Spleen (tissue), 11 donors: Measurements from ENCODE around the gene LTBR. TPM values are rescaled to one million over a fixed set of nuclear protein-coding genes. Genes with fewer than 3 reads are reported as not detected.

Experiments used
- DNase-seq: peaks from one replicate; pipeline ENCODE4 v3.0.0-alpha.2; 2020
- H3K27ac ChIP-seq, 8 donors: fragments of 200-600 bp; sonication (generic) in 7 of 8; 1 replicate in 4 of 8; 2 replicates in 4 of 8; pipeline versions ENCODE4 v1.5.0 to v1.8.0; 2016 to 2021; ENCODE audit warnings: inconsistent platforms in 4 of 8, mild to moderate bottlenecking in 4 of 8, moderate library complexity in 1 of 8
- H3K27me3 ChIP-seq, 7 donors: fragments of 200-600 bp; sonication (generic) in 6 of 7; replicated peaks in 1 of 7; 1 replicate in 4 of 7; 2 replicates in 3 of 7; pipeline versions ENCODE4 v1.5.0 to v1.8.0; 2016 to 2021; ENCODE audit warnings: inconsistent platforms in 3 of 7, mild to moderate bottlenecking in 1 of 7
- H3K36me3 ChIP-seq, 6 donors: fragments of 200-600 bp; sonication (generic) in 5 of 6; 1 replicate in 4 of 6; 2 replicates in 2 of 6; pipeline versions ENCODE4 v1.5.0 to v1.8.0; 2016 to 2021; ENCODE audit warnings: inconsistent platforms in 2 of 6
- H3K4me1 ChIP-seq, 6 donors: fragments of 200-600 bp; sonication (generic) in 5 of 6; 1 replicate in 3 of 6; 2 replicates in 3 of 6; pipeline versions ENCODE4 v1.5.0 to v1.8.0; 2016 to 2021; ENCODE audit warnings: inconsistent platforms in 3 of 6
- H3K4me3 ChIP-seq, 8 donors: fragments of 200-600 bp; sonication (generic) in 7 of 8; 1 replicate in 4 of 8; 2 replicates in 4 of 8; pipeline versions ENCODE4 v1.5.0 to v1.8.0; 2016 to 2021; ENCODE audit warnings: inconsistent platforms in 4 of 8, mild to moderate bottlenecking in 4 of 8, moderate library complexity in 2 of 8
- H3K9me3 ChIP-seq, 8 donors: fragments of 200-600 bp; sonication (generic) in 7 of 8; 1 replicate in 4 of 8; 2 replicates in 4 of 8; pipeline versions ENCODE4 v1.5.0 to v1.8.0; 2016 to 2021; ENCODE audit warnings: inconsistent platforms in 4 of 8
- POLR2A ChIP-seq, 3 donors: fragments of 450-650 bp; IDR thresholded peaks; one replicate each; pipeline ENCODE4 v1.5.1; 2017; ENCODE audit warnings: antibody characterized with exemption in 3 of 3, mild to moderate bottlenecking in 1 of 3
- POLR2AphosphoS5 ChIP-seq, 3 donors: sonication (generic); formaldehyde crosslinking; IDR thresholded peaks; one replicate each; pipeline ENCODE4 v1.5.1; 2017; ENCODE audit warnings: antibody characterized with exemption in 3 of 3
- WGBS, 5 donors: extraction: QIAGEN DNeasy Blood & Tissue Kit in 3 of 5; methylation state at CpG; one replicate each; pipeline versions ENCODE4 v1.1.5 to v1.1.7; 2013 to 2018; 5-methylcytosine and 5-hydroxymethylcytosine counted together
- intact Hi-C: fragments of 100-400 bp; cut with DNase I; formaldehyde crosslinking; loops from one replicate; pipeline ENCODE4 v1.15.0; 2023; ENCODE audit warnings: low total_unique reads
- polyA plus RNA-seq, 3 donors: library from polyadenylated mRNA; stranded (reverse); fragments of 200-250 nt; gene quantifications; one replicate each; pipeline ENCODE4 v1.2.1, GENCODE V29; 2013
- total RNA-seq, 7 donors: library from RNA; depleted of rRNA in 3 of 7; stranded (reverse); fragments of >200 nt in 3 of 7; fragmentation: NEBNext Ultra II Directional in 4 of 7; extraction: Animal tissue kit (Norgen Biotek cat#: 25700) in 4 of 7; gene quantifications; one replicate each; pipeline versions ENCODE4 v1.1.0 to v1.2.1, GENCODE V29; 2016 to 2021
- TF ChIP-seq, protein P1 (sequence below), 11 experiments: fragments of 200-600 bp in 7 of 11; fragments of 450-650 bp in 4 of 11; sonication (generic) in 4 of 11; IDR thresholded peaks in 8 of 11; conservative IDR thresholded peaks in 3 of 11; 1 replicate in 7 of 11; 2 replicates in 4 of 11; pipeline versions ENCODE4 v1.4.0 to v1.8.0; 2016 to 2021; ENCODE audit warnings: antibody characterized with exemption in 11 of 11, inconsistent platforms in 4 of 11, mild to moderate bottlenecking in 1 of 11
- donor health status: healthy with polysubstance abuse.
- donor health status: DM: no; HTN: no; CAD: no; lungs with moderate emphysema.
- donor health status: DM: no; HTN: no; CAD: no.
- donor health status: Bipolar disorder and iron deficiency.
- donor health status: healthy.
- donor health status: DM: no; HTN: no; CAD: no.
- donor health status: DM: yes; HTN: yes; CAD: no.

The LTBR gene
- total and polyA plus RNA-seq, 10 donors, result 14.4 to 155 (median 85.5) TPM

DNA sequence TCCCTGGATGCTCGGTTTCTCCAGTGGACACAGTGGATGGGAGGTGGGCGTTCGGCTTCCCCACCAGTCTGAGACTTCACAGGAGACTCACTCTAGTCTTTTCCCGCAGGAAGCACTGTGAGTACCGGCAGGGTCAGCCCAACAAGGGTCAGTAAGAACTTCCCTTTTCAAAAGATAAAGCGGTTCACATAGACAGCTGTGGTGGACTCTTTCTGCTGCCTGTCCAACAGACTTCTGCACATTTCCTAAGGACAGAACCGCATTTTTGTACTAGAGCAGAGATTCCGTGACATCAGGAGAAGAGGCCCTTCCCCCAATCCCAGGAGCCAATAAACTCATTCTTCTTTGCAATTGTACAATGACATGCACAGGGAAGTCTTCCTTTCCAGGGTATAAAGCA lies 10.4 kb downstream of the LTBR start:
- Histone ChIP-seq H3K27me3 (no peaks in the 10 kb centered on the region), H3K4me1 (peaks cover 0 to 49% (median 13%) of the 10 kb centered on the region in 6 donors), H3K36me3 (peaks cover 0 to 33% (median 15%) of the 10 kb centered on the region in 6 donors), H3K4me3 (no peak overlapping the region), H3K27ac (peak overlapping the region in 4 of 8 donors; percentile 25 to 63 (median 42)), H3K9me3 (no peaks in the 10 kb centered on the region)
- 58 to 72% (median 61%) methylated on average over 6 to 8 of the region's 8 CpGs for WGBS, 5 donors
- intact Hi-C loops, result no loop called here
- peak in 2 of 3 donors; percentile 32 to 34 for TF ChIP-seq POLR2AphosphoS5 (IDR thresholded peaks at IDR 0.05)
- TF ChIP-seq, protein P1, sequence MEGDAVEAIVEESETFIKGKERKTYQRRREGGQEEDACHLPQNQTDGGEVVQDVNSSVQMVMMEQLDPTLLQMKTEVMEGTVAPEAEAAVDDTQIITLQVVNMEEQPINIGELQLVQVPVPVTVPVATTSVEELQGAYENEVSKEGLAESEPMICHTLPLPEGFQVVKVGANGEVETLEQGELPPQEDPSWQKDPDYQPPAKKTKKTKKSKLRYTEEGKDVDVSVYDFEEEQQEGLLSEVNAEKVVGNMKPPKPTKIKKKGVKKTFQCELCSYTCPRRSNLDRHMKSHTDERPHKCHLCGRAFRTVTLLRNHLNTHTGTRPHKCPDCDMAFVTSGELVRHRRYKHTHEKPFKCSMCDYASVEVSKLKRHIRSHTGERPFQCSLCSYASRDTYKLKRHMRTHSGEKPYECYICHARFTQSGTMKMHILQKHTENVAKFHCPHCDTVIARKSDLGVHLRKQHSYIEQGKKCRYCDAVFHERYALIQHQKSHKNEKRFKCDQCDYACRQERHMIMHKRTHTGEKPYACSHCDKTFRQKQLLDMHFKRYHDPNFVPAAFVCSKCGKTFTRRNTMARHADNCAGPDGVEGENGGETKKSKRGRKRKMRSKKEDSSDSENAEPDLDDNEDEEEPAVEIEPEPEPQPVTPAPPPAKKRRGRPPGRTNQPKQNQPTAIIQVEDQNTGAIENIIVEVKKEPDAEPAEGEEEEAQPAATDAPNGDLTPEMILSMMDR (IDR thresholded peaks at IDR 0.05 in 8 of 11, conservative IDR thresholded peaks at IDR 0.05 in 3 of 11), result no peak
- DNase-seq, result no peak

DNA sequence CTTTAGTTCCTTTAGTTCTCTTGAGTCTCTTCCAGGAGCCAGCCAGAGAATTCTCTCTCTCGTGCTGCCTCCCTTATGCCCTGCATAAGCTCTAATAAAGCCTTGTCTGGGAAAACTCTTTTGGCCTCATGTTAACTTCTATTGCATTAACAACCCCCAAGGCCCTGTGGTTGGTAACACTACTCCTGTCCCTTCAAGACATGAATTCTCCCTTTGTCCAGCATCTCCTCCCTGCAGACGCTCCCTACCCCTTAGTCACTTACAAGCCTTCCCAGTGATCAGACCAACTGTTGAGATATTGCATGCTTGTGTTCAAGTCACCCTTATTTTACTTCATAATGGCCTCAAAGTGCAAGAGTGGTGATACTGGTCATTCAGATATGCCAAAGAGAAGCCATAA lies 12.1 kb downstream of the LTBR start:
- 87 to 98% (median 94%) methylated on average over 2 of the region's 2 CpGs for whole genome bisulfite sequencing, 5 donors

DNA sequence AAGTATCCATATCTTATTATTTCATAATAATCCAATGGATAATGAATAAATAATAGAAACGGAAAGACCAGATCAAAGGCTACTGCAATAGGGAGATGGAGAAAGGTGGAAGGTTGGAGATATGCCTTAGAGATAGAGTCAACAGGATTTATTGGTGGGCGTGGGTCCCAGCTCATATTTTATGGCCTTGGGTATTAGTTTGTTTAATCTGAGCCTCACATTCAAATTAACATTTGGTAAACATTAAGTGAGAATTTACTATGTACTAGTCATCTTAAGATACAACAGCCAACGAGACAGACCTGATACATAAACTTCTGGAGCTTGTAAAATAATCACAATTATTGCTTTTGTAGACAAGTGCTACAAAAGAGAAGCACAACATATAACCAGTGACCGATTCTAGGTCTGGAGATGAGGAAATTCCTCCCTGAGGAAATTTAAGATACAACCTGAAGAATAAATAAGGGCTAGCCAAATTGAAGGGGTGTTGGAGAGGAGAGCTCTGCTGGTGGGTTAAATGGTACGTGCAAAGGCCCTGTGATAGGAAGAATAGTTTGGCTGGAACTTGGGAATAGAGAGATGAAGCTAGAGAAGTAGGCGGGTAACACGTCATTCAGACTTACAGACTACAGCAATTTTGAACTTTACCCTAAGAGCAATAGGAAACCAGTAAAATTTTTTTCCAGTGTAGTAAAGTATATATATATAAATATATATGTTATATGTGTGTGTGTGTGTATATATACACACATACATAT lies 16.1 kb downstream of the LTBR start:
- Histone ChIP-seq H3K4me3 (no peak overlapping the region), H3K27me3 (no peaks in the 10 kb centered on the region), H3K27ac (no peak overlapping the region), H3K9me3 (no peaks in the 10 kb centered on the region), H3K36me3 (no peaks in the 10 kb centered on the region), H3K4me1 (peaks cover 0 to 4% (median 0%) of the 10 kb centered on the region in 6 donors)
- no peak for DNase-seq
- WGBS, 5 donors, result 87 to 94% (median 90%) methylated on average over 7 of the region's 7 CpGs
- TF ChIP-seq, protein P1 (IDR thresholded peaks at IDR 0.05 in 8 of 11, conservative IDR thresholded peaks at IDR 0.05 in 3 of 11), result no peak
- TF ChIP-seq POLR2A (IDR thresholded peaks at IDR 0.05) (no peak), POLR2AphosphoS5 (IDR thresholded peaks at IDR 0.05) (no peak)
- intact Hi-C loops, result no loop called here

More for the DNA sequence above, 12.1 kb downstream of the LTBR start:
- Histone ChIP-seq H3K4me3 (no peak overlapping the region), H3K9me3 (no peaks in the 10 kb centered on the region), H3K4me1 (peaks cover 0 to 44% (median 12%) of the 10 kb centered on the region in 6 donors), H3K27ac (no peak overlapping the region), H3K36me3 (peaks cover 0 to 17% (median 6%) of the 10 kb centered on the region in 6 donors), H3K27me3 (no peaks in the 10 kb centered on the region)
- intact Hi-C loops, result no loop called here
- DNase-seq, result no peak
- TF ChIP-seq POLR2AphosphoS5 (IDR thresholded peaks at IDR 0.05) (no peak), POLR2A (IDR thresholded peaks at IDR 0.05) (no peak)
- TF ChIP-seq, protein P1 (IDR thresholded peaks at IDR 0.05 in 8 of 11, conservative IDR thresholded peaks at IDR 0.05 in 3 of 11), result no peak

DNA sequence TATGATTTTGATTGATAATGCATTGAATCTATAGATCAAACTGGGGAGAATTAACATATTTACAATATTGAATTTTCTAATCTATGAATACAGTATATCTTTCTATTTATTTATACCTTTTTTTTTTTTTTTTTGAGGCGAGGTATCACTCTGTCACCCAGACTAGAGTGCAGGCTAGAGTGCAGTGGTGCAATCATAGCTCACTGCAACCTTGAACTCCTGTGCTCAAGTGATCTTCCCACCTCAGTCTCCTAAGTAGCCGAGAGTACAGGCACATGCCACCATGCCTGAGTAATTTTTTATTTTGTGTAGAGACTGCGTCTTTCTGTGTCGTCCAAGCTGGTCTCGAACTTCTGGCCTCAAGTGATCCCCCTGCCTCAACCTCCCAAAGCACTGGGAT lies 20.4 kb downstream of the LTBR start:
- intact Hi-C loops, result no loop called here
- H3K9me3 ChIP-seq, result no peaks in the 10 kb centered on the region
- H3K4me1 ChIP-seq, result no peaks in the 10 kb centered on the region
- H3K27me3 ChIP-seq, result no peaks in the 10 kb centered on the region
- no peaks in the 10 kb centered on the region for H3K36me3 ChIP-seq
- TF ChIP-seq POLR2A (IDR thresholded peaks at IDR 0.05), result no peak
- DNase-seq, result no peak
- H3K4me3 ChIP-seq, result no peak overlapping the region
- H3K27ac ChIP-seq, result no peak overlapping the region
- 73 to 91% (median 90%) methylated on average over 5 of the region's 5 CpGs for WGBS, 5 donors
